Hematopoietic multipotent progenitor cell (in vitro differentiated cells): ENCODE data around the gene GMDS. TPM values are rescaled to one million over a fixed set of nuclear protein-coding genes. Genes with fewer than 3 reads are reported as not detected.
A peak's percentile ranks its signal among the peaks of the same experiment; 100 is the strongest.

Source experiments
- DNase-seq, 3 donors: peaks; one replicate each; pipeline ENCODE4 v3.0.0-alpha.2; 2011 to 2015; ENCODE audit warnings: low read depth in 2 of 3, low spot score in 2 of 3
- total RNA-seq: library from RNA; depleted of rRNA; stranded (reverse); fragments of >200 nt; gene quantifications from one replicate; pipeline ENCODE4 v1.2.3, GENCODE V29; 2012

Gene GMDS
- total RNA-seq, 1 donor, result 12.7 TPM

DNA sequence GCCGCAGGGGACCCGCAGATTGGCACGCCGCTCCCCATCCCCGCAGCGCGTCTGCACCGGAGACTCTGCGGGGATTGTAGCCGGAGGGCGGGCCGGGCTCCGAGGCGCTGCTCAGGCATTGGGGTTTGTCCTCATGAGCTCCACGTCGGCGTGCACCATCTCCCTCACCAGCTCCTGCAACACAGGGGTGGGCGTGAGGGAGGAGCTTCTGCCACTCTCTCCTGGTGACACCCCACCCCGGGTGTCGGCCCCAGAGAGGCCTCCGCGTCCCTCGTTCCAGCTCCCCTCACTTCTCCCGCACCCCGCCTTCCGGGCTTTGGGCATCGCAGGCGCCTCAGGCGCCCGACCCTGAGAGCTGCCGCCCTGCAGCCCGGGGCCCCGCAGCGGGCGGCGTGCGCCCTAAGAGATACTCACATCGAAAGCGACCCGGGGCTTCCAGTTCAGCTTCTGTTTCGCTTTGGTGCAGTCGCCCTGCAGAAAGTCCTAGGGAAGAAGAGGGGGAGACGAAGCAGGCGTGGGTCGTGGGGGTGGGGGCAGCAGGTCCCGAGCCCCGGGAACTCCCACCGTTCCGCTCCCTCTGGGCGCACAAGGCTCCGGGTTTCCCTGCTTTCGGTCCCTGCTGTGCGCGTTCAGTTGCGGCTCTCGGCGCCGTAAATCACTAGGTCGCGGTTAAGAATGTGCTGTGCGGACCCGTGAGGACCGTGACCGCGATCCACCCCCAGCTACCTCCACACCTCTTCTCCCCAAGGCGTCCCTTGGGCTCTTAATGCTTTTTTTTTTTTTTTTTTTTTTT, 621.2 kb downstream of the GMDS start:
- peak in 1 of 3 donors; percentile 58 for DNase-seq

DNA sequence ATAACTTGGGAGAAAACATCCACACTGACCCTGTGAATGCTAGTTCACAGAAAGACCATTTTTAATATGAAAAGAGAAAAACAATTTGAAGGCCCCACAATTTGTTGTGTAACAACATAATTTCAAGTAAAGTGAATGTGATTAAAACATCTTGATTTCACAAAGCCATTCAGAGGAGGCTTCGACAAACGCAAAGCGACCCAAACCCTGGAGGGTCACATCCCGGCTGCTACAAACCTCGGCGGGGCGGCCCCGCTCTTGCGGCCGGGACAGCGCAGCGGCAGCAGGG, 621.7 kb downstream of the GMDS start:
- no peak for DNase-seq

DNA sequence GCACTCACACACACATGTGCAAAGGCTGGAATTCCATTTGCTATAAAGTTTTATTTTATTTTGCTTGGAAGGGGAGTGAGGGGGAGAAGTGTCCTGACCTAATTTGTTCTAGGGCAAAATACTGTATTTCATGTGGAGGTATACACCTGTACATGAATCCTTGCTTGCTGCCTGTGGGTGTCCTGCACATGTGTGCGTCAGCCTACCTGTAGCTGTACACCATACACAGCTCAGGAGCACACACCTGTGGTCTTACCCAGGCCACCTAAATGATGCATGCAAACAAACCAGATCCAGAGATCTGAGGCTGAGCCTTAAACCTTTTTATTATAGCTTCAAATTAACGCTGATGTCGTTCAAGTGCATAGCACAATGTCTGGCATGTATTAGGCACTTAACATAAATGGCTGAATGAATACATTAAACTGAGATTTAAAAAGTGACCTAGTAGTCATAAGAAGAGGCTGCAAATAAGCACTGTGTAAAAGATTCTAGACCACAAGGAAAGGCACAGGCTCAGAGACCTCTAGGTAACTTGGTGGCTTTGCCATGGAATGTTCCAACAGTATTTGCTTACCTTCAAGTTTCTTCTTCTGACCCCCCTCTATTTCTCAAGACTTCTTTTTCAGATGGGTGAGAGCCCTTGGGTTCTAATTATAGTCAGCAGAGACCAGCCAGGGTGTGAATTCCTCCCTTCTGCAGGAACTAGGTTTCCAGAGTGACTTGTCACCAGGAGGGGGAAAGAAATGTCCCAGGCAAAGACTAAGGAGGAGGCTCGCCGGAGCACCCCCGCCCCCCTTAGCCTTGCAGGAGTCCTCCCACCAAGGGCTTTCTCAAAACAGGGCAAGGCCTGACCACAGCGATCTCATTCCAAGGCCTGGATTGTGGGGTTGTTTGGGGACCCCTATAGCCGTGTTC, 622.3 kb downstream of the GMDS start:
- DNase-seq, result no peak

DNA sequence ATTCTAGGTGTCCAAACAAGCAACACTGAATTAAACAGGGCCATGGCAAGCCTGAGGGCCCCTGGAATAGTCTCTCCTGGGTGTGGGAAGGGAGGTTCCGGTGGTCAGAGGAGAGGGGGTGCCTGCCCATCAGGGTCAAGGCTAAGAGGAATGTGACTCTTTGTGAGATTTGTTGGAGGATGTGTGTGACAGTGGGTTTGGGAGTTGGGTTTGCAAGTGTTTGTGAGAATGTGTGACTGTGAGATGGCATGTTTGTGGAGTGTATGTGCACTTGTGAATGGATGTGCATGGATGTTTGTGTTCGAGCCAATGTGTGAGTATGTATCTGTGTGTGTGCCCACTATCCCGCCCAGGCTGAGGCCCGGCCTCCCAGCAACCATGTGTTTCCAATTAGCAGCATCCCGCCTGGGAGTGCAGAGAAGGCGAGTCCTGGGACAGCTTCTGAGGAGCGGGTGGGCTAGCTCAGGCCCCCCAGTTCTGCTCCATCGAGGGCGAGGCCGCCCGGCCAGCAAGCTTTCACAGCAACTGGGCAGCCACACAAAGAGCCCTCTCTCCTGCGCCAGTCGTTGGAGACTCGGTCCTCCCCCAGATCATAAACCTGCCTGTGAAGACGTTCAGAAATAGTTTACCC, 623.1 kb downstream of the GMDS start:
- DNase-seq, result no peak

DNA sequence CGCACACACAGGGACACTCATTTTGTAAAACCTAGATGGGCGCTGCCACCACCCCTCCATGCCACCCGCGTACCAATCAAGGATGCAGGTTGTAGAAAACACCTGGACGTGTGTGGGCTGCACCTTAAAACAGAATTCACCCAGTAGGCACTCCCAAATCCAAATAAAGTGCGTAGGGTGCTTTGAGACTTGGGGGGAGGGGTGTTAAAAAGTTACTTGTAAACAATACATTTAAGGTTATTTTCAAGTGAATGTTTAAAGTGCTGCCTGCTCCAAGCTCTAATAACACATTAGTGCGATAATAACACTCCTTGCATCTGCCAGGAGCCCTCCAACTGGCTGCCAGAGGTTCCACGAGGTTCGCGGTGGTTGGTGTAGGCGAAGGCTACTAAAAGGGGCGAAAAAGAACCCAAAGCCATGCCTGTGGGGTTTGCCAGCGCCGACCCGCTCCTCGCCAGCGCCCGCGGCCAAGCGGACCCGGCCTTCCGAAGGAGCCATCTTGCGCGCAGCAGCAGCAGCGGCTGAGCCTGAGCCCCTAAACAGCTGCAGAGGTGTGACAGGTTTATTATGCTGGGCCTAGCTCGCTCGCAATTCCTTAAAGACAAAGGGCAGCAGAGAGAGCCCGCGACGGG, 624.2 kb downstream of the GMDS start:
- DNase-seq, result no peak

DNA sequence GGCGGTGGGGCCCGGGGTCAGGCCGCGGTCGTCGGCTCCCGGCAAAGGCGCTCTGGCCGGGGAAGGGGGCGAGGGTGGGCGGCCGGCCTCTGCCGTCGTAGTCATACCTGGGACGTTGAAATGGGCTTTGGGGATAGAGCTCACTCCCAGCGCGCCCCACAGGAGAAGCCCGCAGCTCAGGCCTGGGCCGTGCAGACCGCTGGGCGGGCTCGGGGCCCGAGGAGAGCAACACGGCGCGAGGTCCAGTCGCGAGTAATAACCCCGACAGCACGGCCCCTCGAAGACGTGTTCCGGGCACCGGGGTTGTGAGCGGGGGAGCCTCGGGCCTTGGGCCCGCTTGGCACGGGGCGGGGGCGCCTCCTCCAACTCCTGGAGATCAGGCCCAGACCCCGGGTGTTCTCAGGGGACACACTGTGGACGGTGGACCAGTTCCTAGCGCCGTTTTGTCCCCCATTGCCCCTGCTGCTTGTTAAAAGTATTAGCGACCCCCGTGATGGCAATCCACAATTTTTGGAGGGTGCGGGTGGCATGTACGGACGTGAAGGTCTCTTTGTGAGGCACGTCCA, 624.8 kb downstream of the GMDS start:
- DNase-seq, result no peak

DNA sequence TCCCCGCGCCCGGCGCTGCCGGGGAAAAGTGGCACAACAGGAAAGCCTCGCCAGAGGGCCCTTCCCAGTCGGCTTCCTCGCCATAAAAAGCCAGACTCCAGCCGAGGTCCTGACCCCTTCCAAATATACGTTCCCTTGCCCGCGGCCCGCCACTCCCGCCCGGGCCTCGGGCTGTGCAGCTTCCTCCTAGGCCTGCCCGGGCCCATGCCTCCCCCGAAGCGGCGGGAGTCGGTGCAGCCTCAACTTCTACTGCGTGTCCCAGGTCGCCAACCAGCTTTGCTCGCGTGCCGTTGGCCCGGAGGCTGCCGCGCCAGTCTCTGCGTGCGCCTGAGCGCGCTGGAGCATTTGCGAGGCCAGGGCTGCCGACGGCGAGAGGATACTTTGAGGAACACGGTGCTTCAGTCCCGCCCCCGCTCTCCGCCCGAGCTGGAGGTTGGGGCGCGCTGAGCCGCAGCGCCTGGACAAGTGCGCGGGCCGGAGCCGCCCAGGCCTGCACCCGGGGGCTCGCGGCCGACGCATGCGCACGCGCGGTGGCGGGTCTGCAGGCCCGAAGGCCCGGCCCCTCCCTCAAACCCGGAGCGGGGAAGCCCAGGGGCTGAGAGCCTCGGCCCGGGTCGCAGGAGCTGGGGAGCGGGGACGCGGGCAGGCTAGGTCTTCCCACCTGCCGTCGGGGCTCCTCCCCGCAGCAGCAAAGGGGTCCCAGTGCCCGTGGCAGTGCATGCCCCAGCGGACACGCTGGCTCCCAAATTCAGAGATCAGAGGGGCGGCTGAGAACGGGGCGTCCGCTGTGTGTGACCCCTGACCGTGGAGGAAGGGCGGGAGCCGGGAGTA, 625.5 kb downstream of the GMDS start:
- DNase-seq, result peak in 1 of 3 donors; percentile 56

DNA sequence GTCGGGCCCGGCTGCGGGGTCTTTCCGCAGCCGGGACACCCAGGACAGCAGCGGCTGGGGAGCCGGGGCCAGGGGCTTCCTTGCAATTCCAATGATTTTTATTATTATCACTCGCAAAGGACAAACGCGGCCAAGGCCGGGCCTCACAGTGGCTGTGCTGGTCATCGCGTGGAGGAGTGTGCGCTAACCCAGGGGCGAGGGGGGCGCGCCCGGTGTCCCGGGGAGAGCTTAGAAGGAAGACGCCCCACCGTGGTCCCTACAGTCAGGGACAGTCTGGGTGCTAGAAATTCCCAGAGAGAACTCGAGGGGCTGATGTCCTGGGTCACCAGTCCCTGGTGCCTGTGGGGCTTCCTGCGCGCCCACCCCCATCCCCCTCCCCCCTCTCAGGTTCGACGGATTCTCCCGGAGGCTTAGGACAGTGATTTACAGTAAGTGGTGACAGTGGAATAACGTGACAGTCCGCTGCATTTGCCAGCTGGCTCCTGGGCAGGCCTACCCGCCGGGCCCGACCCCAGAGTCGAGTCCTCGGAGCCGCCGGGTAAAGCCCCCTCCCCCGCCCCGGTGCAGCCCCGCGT, 626.2 kb downstream of the GMDS start:
- no peak for DNase-seq

DNA sequence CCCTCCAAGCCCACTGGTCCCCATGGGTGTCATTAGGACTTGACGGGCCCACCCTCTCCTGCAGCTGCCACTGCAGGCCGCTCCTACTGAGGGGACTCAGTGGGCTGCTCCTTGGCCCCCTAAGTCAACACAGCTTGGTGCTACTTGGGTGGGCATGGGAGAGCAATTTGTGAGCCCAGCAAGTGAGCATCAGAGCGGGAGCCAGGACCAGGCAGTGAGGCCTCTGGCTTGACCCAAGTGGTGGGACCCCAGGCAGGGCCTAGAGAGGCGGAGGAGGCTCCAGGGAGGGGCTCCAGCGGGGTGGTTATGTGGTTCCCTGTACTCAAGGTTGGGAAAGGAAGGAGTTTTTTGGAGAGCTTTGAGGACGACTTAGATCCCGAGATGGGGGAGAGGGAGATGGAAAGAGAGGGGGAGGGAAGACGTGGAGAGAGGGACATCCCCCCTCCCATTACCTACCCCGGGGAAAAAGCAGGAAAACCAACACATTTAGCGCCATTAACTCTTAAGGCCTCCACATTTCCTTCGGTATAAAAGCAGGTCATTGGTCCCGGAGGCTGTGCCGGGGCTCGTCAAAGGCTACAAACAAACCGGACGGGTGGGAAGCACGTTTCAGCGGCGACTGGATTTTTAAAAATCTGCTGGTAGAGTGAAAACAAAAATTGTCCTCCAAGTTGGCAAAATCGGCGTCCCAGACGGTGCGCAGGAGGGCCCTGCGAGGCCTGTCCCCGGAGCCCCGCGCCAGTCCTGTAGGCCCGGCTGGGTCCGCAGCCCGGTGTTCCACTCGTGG, 626.9 kb downstream of the GMDS start:
- DNase-seq, result no peak

DNA sequence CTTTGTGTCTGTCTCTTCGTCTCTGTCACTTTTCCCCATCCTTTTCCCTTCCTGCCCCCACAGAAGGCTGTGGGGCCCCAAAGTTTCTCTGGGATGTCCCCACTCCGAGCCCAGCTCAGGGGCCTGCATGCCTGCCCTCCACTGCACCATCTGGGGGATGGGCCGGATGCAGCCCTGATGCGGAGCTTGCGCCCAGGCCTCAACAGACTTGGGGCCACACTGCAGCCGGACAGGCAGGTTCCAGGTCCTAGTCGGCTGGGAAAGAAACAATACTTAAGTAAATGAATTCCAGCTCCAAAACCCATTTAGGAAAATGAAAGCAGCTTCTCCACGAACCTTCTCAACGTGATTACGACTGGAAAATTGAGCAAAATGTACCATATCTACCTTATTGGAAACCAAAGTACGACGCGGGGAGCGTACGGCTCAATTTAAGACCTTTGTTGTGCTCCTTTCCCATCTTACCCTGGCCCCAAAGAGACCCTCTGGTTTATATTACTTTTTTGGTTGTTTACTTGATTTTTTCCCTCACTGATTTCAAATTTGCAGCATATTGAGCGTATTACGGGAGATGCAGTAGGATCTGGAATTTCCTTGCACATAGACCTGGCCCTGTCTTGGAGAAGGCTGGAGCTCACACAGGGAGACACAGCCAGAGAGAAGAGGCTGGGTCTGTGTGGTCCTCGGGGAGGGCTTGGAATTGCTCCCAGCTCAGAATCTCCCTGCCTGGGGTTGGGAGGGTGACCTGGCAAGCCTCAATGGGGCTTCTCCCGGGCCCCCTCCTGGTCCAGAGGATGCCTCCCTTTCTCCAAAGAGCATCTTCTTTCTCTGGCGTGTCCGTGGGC, 627.7 kb downstream of the GMDS start:
- DNase-seq, result no peak

DNA sequence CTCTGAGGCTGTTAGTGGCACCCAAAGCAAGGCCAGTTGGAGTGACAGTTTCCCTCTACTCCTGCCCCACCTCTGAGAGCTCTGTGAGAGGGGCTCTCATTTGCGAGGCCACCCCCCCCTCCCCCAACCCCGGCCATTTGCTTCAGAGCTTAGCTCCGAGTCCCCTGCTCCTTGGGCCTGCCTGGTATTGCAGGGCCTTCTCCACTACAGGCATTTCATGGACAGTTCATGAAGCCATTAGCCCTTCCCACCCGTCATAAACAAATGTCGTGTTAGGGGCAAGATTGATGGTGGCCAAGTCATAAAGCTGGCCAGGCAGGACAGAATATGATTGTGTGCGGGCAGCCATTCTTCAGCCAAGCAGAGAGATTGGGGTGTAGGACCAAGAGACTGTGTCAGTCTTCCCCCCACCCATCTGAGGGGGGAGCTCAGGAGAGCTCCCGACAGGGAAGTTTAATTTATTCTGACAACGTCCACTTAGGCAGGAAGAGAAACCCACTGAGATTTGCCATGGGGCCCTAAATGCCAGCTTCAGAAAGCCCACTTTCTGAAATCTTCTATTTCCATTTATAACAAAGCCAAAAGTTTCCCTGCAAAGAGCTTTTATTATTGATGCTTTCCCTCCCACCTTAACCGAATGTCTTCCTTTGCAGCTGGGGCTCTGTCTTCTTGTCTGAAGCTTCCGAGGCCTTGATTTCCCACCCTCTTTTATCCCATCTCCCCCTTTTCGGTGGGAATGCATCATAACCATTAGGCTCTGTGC, 628.5 kb downstream of the GMDS start:
- no peak for DNase-seq

DNA sequence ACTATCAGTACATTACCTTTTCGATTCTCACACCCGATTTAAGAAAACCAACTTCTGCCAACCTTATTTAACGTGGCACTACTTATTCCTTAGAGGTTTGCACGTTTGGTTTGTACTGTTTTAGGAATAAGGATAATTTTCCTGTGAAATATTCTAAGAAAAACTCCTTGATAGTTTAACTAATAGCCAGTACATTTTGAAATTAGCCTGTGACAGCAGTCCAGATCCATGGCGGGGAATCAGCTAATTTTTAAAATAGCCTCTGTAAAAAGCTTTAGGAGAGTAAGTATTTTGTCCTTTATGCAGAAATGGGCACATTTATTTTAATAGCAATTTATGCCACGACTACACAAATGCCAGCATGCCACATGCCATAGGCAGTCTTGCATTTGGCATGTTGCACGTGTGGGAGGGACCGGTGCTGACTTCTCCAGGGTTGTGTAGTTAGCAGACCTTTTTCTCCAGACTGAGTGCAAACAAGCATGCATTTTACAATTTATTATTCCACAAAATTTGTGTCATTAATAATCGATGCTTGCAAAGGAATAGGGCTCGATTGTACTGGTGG, 629.5 kb downstream of the GMDS start:
- DNase-seq, result no peak

DNA sequence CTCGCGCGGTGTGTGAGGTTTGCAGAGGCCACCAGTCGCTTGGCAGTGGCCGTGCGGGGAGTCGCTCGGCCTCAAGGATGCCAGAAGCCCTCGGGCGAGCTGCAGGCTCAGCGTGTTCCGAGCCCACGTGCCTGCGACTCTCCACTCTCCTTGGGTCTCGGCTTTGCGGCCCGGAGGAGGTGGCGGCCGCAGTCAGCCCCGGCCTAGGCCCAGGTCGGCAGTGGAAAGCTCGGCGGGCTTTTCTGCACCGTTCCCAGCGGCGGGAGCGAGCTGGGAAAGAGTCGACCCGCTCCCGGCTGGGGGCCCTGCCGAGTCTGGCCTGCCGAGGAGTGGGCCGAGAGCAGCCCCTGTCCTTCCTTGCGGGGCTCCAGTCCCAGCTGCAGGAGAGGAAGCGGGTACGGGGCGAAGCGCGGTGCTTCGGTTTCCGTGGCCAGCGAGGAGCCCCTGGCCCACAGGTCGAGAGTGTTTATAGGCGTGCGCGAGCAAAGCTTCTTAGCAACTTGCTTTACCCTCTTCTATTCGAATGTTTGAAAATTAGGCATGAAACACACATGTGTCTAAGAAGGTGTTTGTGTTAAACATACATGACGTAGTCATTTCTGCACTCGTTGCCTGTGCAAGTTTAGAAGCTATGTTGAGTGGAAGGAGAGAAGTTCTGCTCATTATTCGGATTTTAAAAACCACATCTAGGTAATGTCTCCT, 630.1 kb downstream of the GMDS start:
- no peak for DNase-seq

DNA sequence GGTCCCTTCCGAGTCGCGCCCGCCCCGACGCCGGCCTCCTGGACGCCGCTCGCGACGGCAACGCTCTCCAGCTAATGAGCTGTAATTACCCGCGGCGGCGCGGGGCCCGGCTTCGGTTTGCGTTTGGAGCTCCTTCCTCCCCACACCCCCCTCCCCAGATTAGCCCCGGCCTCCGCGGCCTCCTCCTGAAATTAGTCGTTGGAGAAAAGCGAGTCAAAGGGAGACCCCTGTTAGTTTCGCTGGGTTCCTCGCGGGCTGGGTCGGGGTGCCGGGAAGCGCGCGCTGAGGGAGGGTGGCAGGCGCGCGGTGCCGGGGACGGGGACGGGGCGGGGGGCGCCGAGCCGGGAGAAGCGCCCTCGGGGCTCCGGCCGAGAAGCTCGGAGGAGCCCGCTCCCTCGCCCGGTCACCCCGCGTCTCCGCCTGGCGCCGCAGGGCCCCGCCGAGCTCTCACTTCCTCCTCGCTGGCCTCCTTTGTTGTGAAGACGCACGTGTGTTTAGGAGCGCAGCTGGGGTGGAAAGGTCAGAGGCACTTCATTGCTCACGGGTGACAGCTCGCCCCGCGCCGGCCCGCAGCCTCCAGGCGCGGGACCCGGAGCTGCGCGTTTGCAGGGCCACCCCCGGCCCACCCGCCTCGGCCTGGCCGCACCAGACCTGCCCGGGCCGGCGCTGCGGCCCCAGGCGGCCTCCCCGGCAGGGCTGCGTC, 630.8 kb downstream of the GMDS start:
- peak in 1 of 3 donors; percentile 53 for DNase-seq

DNA sequence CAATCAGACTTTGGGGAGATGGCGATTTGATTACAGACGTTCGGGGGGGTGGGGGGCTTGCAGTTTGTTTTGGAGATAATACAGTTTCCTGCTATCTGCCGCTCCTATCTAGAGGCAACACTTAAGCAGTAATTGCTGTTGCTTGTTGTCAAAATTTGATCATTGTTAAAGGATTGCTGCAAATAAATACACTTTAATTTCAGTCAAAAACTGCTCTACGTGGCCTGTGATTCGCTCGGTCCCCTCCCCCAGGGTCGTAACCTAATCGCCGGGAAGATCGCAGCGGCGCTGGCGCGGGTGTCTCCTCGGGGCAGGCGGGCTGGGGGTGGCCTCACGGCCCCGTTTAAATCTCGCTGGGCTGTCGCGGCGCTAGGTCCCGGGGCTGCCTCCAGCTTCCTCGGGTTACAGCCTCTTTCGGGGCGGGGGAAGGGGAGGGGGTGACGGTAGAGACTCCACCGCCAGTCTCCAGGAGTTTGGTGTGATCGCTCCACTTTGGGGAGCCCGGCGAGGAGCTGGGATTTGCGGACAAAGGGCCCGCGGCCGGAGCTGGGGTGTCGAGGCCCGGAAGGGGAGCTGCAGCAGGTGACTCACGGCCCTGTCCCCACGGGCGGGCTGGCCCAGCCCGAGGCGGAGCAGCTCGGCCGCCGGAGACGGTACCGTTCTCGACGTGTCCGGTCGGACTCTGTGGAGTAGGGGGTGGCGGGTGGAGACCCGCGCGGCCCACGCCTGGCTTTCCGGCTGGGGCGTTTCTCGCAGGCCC, 631.5 kb downstream of the GMDS start:
- DNase-seq, result no peak
